Kidney epithelial cell (primary cell): Measurements from ENCODE around the gene TBC1D24. TPM values are rescaled to one million over a fixed set of nuclear protein-coding genes. Genes with fewer than 3 reads are reported as not detected.

Source experiments
- DNase-seq: peaks from one replicate; pipeline ENCODE4 v3.0.0-alpha.2; 2010; ENCODE audit warnings: low read depth
- H3K27me3 ChIP-seq: 2 replicates; pipeline ENCODE4 v1.6.0; 2011; ENCODE audit warnings: low read length; ENCODE audit not compliant: control insufficient read depth, insufficient read depth
- H3K36me3 ChIP-seq: 2 replicates; pipeline ENCODE4 v1.5.1; 2011; ENCODE audit warnings: low read length; ENCODE audit not compliant: control insufficient read depth, insufficient read depth
- H3K4me3 ChIP-seq: 2 replicates; pipeline ENCODE4 v1.5.1; 2011; ENCODE audit warnings: low read depth, mild to moderate bottlenecking, control low read depth, low read length
- CTCF ChIP-seq: IDR thresholded peaks from 2 replicates; pipeline ENCODE4 v1.5.1; 2011; ENCODE audit warnings: mild to moderate bottlenecking, moderate library complexity, low read length, control low read depth, inconsistent platforms; ENCODE audit not compliant: insufficient read depth, poor library complexity, severe bottlenecking
- total RNA-seq: library from RNA; depleted of rRNA; stranded (reverse); fragments of >200 nt; gene quantifications from 2 replicates; pipeline ENCODE4 v1.2.3, GENCODE V29; 2015

Gene TBC1D24
- total RNA-seq, 1 donor from 2014 or later: 14.5 TPM

- TF ChIP-seq CTCF: no peak
- Histone ChIP-seq H3K4me3 (no peak overlapping the region), H3K27me3 (no peaks in the 10 kb centered on the region), H3K36me3 (no peaks in the 10 kb centered on the region)
- no peak for DNase-seq
These were observed 7.3 kb downstream of the TBC1D24 start for GRCh38 chr16:2482249-2482648.

GRCh38 chr16:2482708-2483534, 8.0 kb downstream of the TBC1D24 start:
- DNase-seq: no peak
- H3K4me3 ChIP-seq: no peak overlapping the region
- TF ChIP-seq CTCF: no peak
- H3K36me3 ChIP-seq: no peaks in the 10 kb centered on the region
- H3K27me3 ChIP-seq: no peaks in the 10 kb centered on the region

- DNase-seq: no peak
- no peak for TF ChIP-seq CTCF
- H3K4me3 ChIP-seq: no peak overlapping the region
- H3K27me3 ChIP-seq: no peaks in the 10 kb centered on the region
- H3K36me3 ChIP-seq: no peaks in the 10 kb centered on the region
These were observed 9.3 kb downstream of the TBC1D24 start for GRCh38 chr16:2483939-2484897.

- no peak for DNase-seq
- Histone ChIP-seq H3K27me3 (no peaks in the 10 kb centered on the region), H3K4me3 (no peak overlapping the region), H3K36me3 (no peaks in the 10 kb centered on the region)
- TF ChIP-seq CTCF: no peak
These were observed 10.1 kb downstream of the TBC1D24 start for GRCh38 chr16:2484898-2485508.

- no peak for DNase-seq
These were observed 11.0 kb downstream of the TBC1D24 start for GRCh38 chr16:2485811-2486507.

More at GRCh38 chr16:2485811-2486507, 11.0 kb downstream of the TBC1D24 start:
- Histone ChIP-seq H3K4me3 (no peak overlapping the region), H3K36me3 (no peaks in the 10 kb centered on the region), H3K27me3 (no peaks in the 10 kb centered on the region)
- TF ChIP-seq CTCF: no peak
